B cell (primary cell): ENCODE data around the gene ENTHD1.

Source experiments
- CTCF ChIP-seq: fragments of 200-600 bp; IDR thresholded peaks from one replicate; pipeline ENCODE4 v1.8.0; 2022; ENCODE audit warnings: antibody characterized with exemption, mild to moderate bottlenecking
- EZH2 ChIP-seq: IDR thresholded peaks from 2 replicates; pipeline ENCODE4 v1.6.1; 2012; ENCODE audit warnings: borderline replicate concordance, low read depth, mild to moderate bottlenecking, moderate library complexity, low read length; ENCODE audit not compliant: insufficient read depth, poor library complexity, severe bottlenecking

GRCh38 chr22:39859903-39860588 is 33.5 kb downstream of the ENTHD1 start:
- TF ChIP-seq CTCF (no peak), EZH2 (no peak)
